Gastroesophageal sphincter (tissue), 3 donors: Measurements from ENCODE around the gene FOXO6.
A peak's percentile ranks its signal among the peaks of the same experiment; 100 is the strongest.

ENCODE experiments used
- POLR2A ChIP-seq, 2 donors: fragments of 450-650 bp; IDR thresholded peaks; one replicate each; pipeline ENCODE4 v1.6.1; 2017; ENCODE audit warnings: antibody characterized with exemption in 2 of 2, mild to moderate bottlenecking in 2 of 2, moderate library complexity in 1 of 2
- POLR2AphosphoS5 ChIP-seq: sonication (generic); formaldehyde crosslinking; IDR thresholded peaks from one replicate; pipeline ENCODE4 v1.6.1; 2017; ENCODE audit warnings: antibody characterized with exemption
- TF ChIP-seq, protein P1 (sequence below), 4 experiments: fragments of 200-600 bp in 2 of 4; fragments of 450-650 bp in 2 of 4; sonication (generic) in 1 of 4; IDR thresholded peaks; one replicate each; pipeline ENCODE4 v1.5.1; 2017 to 2019; ENCODE audit warnings: antibody characterized with exemption in 4 of 4, mild to moderate bottlenecking in 2 of 4, moderate library complexity in 2 of 4

DNA sequence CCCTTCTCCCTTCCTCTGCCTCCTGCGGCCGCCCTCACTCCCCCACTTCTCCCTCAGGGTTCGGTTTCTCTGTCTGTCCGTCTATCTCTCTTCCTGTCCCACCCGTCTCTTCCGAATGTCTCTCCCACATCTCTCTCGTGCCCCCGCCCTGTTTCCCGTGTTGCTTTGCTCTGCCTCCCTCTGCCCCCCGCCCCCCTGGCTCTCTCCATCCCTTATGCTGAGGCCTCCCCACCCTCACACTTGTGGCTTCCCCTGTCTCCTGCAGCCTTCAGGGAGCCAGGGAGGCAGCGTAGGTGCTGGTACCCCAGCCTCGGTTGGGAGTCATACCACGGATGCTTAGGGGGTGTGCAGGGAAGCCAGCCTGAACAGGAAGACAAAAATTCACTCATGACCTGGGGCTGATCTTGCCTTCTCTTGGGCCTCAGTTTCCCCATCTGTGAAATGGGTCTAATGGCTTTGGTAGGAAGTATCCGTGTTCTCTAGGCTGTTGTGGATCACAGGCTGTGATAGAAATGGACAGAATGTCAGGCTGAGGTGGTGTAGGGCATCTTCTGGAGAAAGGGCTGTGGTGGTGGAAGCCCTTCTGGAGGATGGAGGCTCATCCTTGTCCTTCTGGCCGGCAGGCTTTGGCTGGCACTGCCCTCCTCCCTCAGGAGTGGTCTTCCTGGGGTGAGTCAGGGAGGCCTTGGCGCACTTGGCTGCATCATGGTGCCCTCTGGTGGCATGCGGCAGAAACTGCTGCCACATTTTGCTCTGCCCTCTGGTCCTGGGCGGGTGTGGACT, 55.5 kb downstream of the FOXO6 start:
- TF ChIP-seq, protein P1, sequence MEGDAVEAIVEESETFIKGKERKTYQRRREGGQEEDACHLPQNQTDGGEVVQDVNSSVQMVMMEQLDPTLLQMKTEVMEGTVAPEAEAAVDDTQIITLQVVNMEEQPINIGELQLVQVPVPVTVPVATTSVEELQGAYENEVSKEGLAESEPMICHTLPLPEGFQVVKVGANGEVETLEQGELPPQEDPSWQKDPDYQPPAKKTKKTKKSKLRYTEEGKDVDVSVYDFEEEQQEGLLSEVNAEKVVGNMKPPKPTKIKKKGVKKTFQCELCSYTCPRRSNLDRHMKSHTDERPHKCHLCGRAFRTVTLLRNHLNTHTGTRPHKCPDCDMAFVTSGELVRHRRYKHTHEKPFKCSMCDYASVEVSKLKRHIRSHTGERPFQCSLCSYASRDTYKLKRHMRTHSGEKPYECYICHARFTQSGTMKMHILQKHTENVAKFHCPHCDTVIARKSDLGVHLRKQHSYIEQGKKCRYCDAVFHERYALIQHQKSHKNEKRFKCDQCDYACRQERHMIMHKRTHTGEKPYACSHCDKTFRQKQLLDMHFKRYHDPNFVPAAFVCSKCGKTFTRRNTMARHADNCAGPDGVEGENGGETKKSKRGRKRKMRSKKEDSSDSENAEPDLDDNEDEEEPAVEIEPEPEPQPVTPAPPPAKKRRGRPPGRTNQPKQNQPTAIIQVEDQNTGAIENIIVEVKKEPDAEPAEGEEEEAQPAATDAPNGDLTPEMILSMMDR (IDR thresholded peaks at IDR 0.05), result peak in 3 of 4 experiments; percentile 92 to 95 (median 92)
- TF ChIP-seq POLR2AphosphoS5, result no peak
- no peak for TF ChIP-seq POLR2A (IDR thresholded peaks at IDR 0.05)
